Mesodermal cell (in vitro differentiated cells): ENCODE measurements around the gene MFF.

ENCODE experiments used
- H3K27ac ChIP-seq: 2 replicates; pipeline ENCODE4 v1.7.0; 2013; ENCODE audit warnings: mild to moderate bottlenecking, low read depth, low read length, moderate library complexity; ENCODE audit not compliant: severe bottlenecking
- H3K36me3 ChIP-seq: 2 replicates; pipeline ENCODE4 v1.7.1; 2013; ENCODE audit warnings: mild to moderate bottlenecking, low read length, moderate library complexity; ENCODE audit not compliant: control insufficient read depth, insufficient read depth
- H3K4me1 ChIP-seq: one replicate; pipeline ENCODE4 v1.7.1; 2013; ENCODE audit warnings: mild to moderate bottlenecking, low read length; ENCODE audit not compliant: insufficient read depth, control insufficient read depth, poor library complexity, severe bottlenecking
- H3K4me3 ChIP-seq: 2 replicates; pipeline ENCODE4 v1.7.0; 2013; ENCODE audit warnings: low read length, control low read depth, mild to moderate bottlenecking; ENCODE audit not compliant: insufficient read depth, poor library complexity, severe bottlenecking; ENCODE audit errors: extremely low read depth
- H3K9me3 ChIP-seq: 2 replicates; pipeline ENCODE4 v1.7.1; 2013; ENCODE audit warnings: mild to moderate bottlenecking, low read length, moderate library complexity; ENCODE audit not compliant: control insufficient read depth
- WGBS, 2 experiments: methylation state at CpG; one replicate each; pipeline ENCODE4 v1.1.5; 2013; ENCODE audit warnings: missing lambda C conversion rate in 2 of 2; ENCODE audit not compliant: insufficient coverage in 2 of 2; 5-methylcytosine and 5-hydroxymethylcytosine counted together

Gene MFF

GRCh38 chr2:227337442-227337841 lies 12.4 kb downstream of the MFF start:
- Histone ChIP-seq H3K9me3 (no peaks in the 10 kb centered on the region), H3K4me1 (no peaks in the 10 kb centered on the region), H3K4me3 (no peak overlapping the region), H3K27ac (no peak overlapping the region), H3K36me3 (peaks cover 52% of the 10 kb centered on the region)
- WGBS, 2 experiments, result 100% methylated on average over 1 to 2 of the region's 2 CpGs

DNA sequence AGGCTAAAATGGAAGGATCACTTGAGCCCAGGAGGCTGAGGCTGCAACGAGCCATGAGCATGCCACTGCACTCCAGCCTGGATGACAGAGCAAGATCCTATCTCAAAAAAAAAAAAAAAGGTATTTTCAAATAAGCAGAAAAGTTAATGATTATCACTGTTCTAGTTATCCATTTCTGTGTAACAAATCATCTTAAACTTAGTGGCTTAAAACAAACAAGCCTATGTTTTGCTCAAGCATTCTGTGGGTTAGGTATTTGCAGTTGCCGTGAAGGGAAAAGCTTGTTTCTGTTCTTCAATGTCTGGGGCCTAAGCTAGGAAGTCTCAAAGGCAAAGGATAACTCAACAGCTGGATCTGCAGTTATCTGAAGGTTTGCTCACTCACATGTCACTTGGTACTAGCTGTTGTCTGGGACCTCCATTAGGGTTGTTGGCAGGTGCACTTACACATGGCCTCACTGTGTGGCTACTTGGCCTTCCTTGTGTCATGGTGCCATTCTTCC lies 14.1 kb downstream of the MFF start:
- H3K27ac ChIP-seq, result no peak overlapping the region
- no peaks in the 10 kb centered on the region for H3K4me1 ChIP-seq
- no peak overlapping the region for H3K4me3 ChIP-seq
- WGBS, 2 experiments, result 100% methylated on average over 1 to 2 of the region's 2 CpGs
- H3K9me3 ChIP-seq, result no peaks in the 10 kb centered on the region
- H3K36me3 ChIP-seq, result peaks cover 49% of the 10 kb centered on the region

- Histone ChIP-seq H3K36me3 (peaks cover 39% of the 10 kb centered on the region), H3K27ac (no peak overlapping the region), H3K9me3 (no peaks in the 10 kb centered on the region), H3K4me3 (no peak overlapping the region), H3K4me1 (no peaks in the 10 kb centered on the region)
- WGBS, 2 experiments, result 100% methylated on average over 1 of the region's 6 CpGs; no CpG with 5 or more reads in 1 of the 2 experiments
These were observed 15.1 kb downstream of the MFF start for GRCh38 chr2:227340106-227340505.

DNA sequence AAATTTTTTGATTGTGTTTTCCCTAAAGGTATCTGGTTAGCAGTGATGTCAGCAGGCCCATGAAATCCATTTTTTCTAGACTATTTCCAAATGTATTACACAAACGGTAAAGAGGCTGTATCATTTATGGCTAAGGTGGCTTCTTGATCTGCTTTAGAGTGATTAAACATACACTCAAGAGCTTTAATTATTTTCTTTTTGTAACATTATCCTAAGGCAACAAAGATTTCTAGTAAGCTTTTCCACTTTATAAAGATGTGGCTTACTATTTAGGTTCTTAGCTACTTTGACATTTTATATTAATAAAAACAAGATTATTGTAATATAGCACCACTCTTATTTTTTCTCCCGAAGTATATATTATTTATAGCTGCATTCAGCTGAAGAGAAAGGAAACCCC lies 16.5 kb downstream of the MFF start:
- peaks cover 26% of the 10 kb centered on the region for H3K36me3 ChIP-seq
- H3K4me3 ChIP-seq, result no peak overlapping the region
- no CpG with 5 or more reads among the region's 2 CpGs for WGBS, 2 experiments
- H3K27ac ChIP-seq, result no peak overlapping the region
- peaks cover 4% of the 10 kb centered on the region for H3K4me1 ChIP-seq
- H3K9me3 ChIP-seq, result no peaks in the 10 kb centered on the region

DNA sequence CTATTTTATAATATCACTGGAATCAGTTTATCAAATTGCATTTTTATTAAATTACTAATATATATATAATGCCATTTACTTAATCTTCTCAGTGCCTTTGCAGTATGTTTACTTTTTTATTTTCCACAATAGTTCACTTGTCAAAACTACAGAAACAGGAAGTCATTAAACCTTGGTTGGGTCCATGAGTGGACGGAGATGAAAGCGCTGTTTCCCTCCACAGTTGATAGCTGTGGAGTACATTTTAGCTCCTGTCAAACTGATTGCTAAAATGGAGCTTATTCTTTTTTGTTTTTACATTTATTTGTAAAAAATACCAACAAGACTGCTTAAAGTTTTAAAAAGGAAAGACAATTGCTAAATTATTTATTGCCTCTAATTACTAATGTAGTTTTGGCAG lies 19.2 kb downstream of the MFF start:
- Histone ChIP-seq H3K27ac (no peak overlapping the region), H3K36me3 (peaks cover 35% of the 10 kb centered on the region), H3K9me3 (no peaks in the 10 kb centered on the region), H3K4me3 (no peak overlapping the region), H3K4me1 (peaks cover 4% of the 10 kb centered on the region)
- WGBS, 2 experiments, result 92% methylated on average over 2 of the region's 2 CpGs; no CpG with 5 or more reads in 1 of the 2 experiments

DNA sequence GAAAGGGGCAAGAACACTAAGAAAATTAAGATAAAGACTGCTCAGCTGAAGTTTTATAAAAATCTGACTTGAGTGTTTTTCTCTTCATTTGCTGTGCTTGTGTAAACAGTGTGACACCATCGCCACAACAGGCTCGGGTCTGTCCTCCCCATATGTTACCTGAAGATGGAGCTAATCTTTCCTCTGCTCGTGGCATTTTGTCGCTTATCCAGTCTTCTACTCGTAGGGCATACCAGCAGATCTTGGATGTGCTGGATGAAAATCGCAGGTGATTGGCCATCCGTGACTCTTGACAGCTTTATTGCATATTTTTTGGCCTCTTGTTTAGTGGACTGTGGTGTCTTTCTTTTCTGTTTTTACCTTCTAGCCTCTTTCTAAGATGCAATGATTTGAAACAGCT lies 22.1 kb downstream of the MFF start:
- 80 to 90% methylated on average over 5 to 6 of the region's 7 CpGs for WGBS, 2 experiments
- no peak overlapping the region for H3K4me3 ChIP-seq
- H3K4me1 ChIP-seq, result peaks cover 4% of the 10 kb centered on the region
- no peak overlapping the region for H3K27ac ChIP-seq
- H3K36me3 ChIP-seq, result peaks cover 33% of the 10 kb centered on the region
- H3K9me3 ChIP-seq, result no peaks in the 10 kb centered on the region

- peaks cover 24% of the 10 kb centered on the region for H3K36me3 ChIP-seq
- 100% methylated on average over 1 of the region's 2 CpGs; no CpG with 5 or more reads in 1 of the 2 experiments for WGBS, 2 experiments
- H3K9me3 ChIP-seq, result no peaks in the 10 kb centered on the region
- H3K4me3 ChIP-seq, result no peak overlapping the region
- peaks cover 4% of the 10 kb centered on the region for H3K4me1 ChIP-seq
- H3K27ac ChIP-seq, result no peak overlapping the region
These were observed 23.3 kb downstream of the MFF start for GRCh38 chr2:227348324-227348723.

GRCh38 chr2:227349989-227350612 lies 25.1 kb downstream of the MFF start:
- Histone ChIP-seq H3K36me3 (peaks cover 20% of the 10 kb centered on the region), H3K4me3 (no peak overlapping the region), H3K9me3 (no peaks in the 10 kb centered on the region), H3K27ac (no peak overlapping the region), H3K4me1 (peaks cover 4% of the 10 kb centered on the region)
- WGBS, 2 experiments, result 92% methylated on average over 2 of the region's 7 CpGs; no CpG with 5 or more reads in 1 of the 2 experiments

- peaks cover 30% of the 10 kb centered on the region for H3K36me3 ChIP-seq
- no peaks in the 10 kb centered on the region for H3K9me3 ChIP-seq
- WGBS, 2 experiments, result 88 to 97% methylated on average over 3 to 4 of the region's 4 CpGs
These were observed 26.6 kb downstream of the MFF start for GRCh38 chr2:227351639-227352038.

DNA sequence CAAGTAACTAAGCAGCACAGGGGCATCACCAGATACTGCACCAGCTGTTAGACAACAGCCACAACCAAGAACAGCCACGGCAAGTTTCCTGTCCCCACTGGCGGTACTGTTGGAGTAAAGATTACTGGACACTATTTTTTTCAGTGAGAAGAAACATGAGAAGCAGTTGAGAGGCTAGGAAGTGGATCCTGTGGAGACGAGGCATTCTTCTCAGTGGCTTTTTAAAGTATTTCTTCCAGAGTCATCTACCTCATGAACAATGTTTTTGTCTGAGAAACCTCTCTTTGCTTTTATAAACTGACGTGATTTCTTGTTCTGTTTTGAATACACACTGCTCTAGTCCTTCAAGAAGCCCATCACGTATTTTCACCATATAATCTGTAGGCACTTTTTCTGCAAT lies 35.3 kb downstream of the MFF start:
- no peaks in the 10 kb centered on the region for H3K9me3 ChIP-seq
- peaks cover 48% of the 10 kb centered on the region for H3K36me3 ChIP-seq
- no peak overlapping the region for H3K4me3 ChIP-seq
- 96 to 100% methylated on average over 3 to 4 of the region's 5 CpGs for WGBS, 2 experiments
- no peaks in the 10 kb centered on the region for H3K4me1 ChIP-seq
- H3K27ac ChIP-seq, result no peak overlapping the region

More at GRCh38 chr2:227351639-227352038, 26.6 kb downstream of the MFF start:
- no peak overlapping the region for H3K27ac ChIP-seq
- H3K4me3 ChIP-seq, result no peak overlapping the region
- no peaks in the 10 kb centered on the region for H3K4me1 ChIP-seq

GRCh38 chr2:227363756-227364155 lies 38.7 kb downstream of the MFF start:
- H3K27ac ChIP-seq, result no peak overlapping the region

More at GRCh38 chr2:227363756-227364155, 38.7 kb downstream of the MFF start:
- Histone ChIP-seq H3K9me3 (no peaks in the 10 kb centered on the region), H3K36me3 (peaks cover 19% of the 10 kb centered on the region), H3K4me3 (no peak overlapping the region), H3K4me1 (no peaks in the 10 kb centered on the region)
- 90 to 93% methylated on average over 2 to 3 of the region's 6 CpGs for WGBS, 2 experiments
